Melanocyte of skin (primary cell): ENCODE measurements around the gene ARL10. TPM values are rescaled to one million over a fixed set of nuclear protein-coding genes. Genes with fewer than 3 reads are reported as not detected.

Experiments used
- small RNA-seq, 2 donors: library from RNA; depleted of rRNA; stranded (forward); fragments of <200 nt; gene quantifications; one replicate each; pipeline ENCODE3, GENCODE V24; 2012
- total RNA-seq, 2 donors: library from RNA; depleted of rRNA; stranded (reverse); fragments of >200 nt; gene quantifications; 2 replicates each; pipeline ENCODE4 v1.2.3, GENCODE V29; 2012

The ARL10 gene, protein sequence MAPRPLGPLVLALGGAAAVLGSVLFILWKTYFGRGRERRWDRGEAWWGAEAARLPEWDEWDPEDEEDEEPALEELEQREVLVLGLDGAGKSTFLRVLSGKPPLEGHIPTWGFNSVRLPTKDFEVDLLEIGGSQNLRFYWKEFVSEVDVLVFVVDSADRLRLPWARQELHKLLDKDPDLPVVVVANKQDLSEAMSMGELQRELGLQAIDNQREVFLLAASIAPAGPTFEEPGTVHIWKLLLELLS
- 1 to 10 TPM; 7.7 to 7.9 TPM for total RNA-seq

GRCh38 chr5:176365351-176366231, at the start of gene ARL10:
Gene ARL10, plus strand, starts transcription at chr5:176365487. Its CDS starts 77 bp downstream, at chr5:176365564.

GRCh38 chr5:176361437-176362232, 3.7 kb upstream of the ARL10 start, which contains the start of gene KIAA1191:
Gene KIAA1191, minus strand, starts transcription at chr5:176361764. Its CDS starts 2,256 bp downstream, at chr5:176359508.

GRCh38 chr5:176388444-176389134, 23.3 kb downstream of the ARL10 start, which contains the start of the genes HIGD2A and NOP16:
Gene HIGD2A, plus strand, starts transcription at chr5:176388751. Its CDS starts 69 bp downstream, at chr5:176388820.
Gene NOP16, minus strand, starts transcription at chr5:176388598. Its CDS starts 59 bp downstream, at chr5:176388539.

GRCh38 chr5:176415952-176416924, 51.0 kb downstream of the ARL10 start, which contains the start of gene CLTB:
Gene CLTB, minus strand, starts transcription at chr5:176416539. Its CDS starts 176 bp downstream, at chr5:176416363.

Small RNA genes lying within 50 kb of the gene (small RNA-seq; reads per million reads assigned to genes)
- 5.8 to 6.5 reads per million in 2 donors for gene MIR1271

Other genes with a start within 250 kb of the ARL10 start
- gene SIMC1, start 127.1 kb upstream of the ARL10 start, total RNA-seq: 10 to 100 TPM in 1 of 2 donors, 1 to 10 TPM in 1; 7.6 to 13.3 TPM
- 10 to 100 TPM; 52.7 to 67.3 TPM for gene KIAA1191, start 3.7 kb upstream of the ARL10 start, total RNA-seq
- 10 to 100 TPM; 10.3 to 27.6 TPM for gene NOP16, start 23.1 kb downstream of the ARL10 start, total RNA-seq
- 10 to 100 TPM; 51.6 to 53.0 TPM for gene HIGD2A, start 23.3 kb downstream of the ARL10 start, total RNA-seq
- gene CLTB, start 51.1 kb downstream of the ARL10 start, total RNA-seq: 10 to 100 TPM; 63.3 to 68.6 TPM
- gene FAF2, start 82.9 kb downstream of the ARL10 start, total RNA-seq: 10 to 100 TPM; 33.4 to 49.6 TPM
- gene RNF44, start 171.9 kb downstream of the ARL10 start, total RNA-seq: 1 to 10 TPM; 4.3 to 5.9 TPM
- gene CDHR2, start 183.9 kb downstream of the ARL10 start, total RNA-seq: not detected
- 10 to 100 TPM; 11.4 to 14.3 TPM for gene GPRIN1, start 244.7 kb downstream of the ARL10 start, total RNA-seq